Kidney (tissue), 14 donors: ENCODE data around the gene METTL25B. TPM values are rescaled to one million over a fixed set of nuclear protein-coding genes. Genes with fewer than 3 reads are reported as not detected.

ENCODE experiments used
- DNase-seq, 5 donors: peaks; one replicate each; pipeline ENCODE4 v3.0.0-alpha.2; 2013 to 2020
- FAIRE-seq: peaks from 2 replicates; lab custom pipeline; 2012; peaks lifted over from hg19 to GRCh38; lab: Jason Lieb, UNC
- H3K27ac ChIP-seq, 2 donors: one replicate each; pipeline ENCODE4 v1.7.0; 2013; ENCODE audit warnings: low read depth in 2 of 2, low read length in 2 of 2, inconsistent platforms in 1 of 2
- H3K27me3 ChIP-seq: one replicate; pipeline ENCODE4 v1.7.1; 2013; ENCODE audit warnings: low read length, inconsistent platforms; ENCODE audit not compliant: control insufficient read depth, insufficient read depth
- H3K36me3 ChIP-seq, 3 donors: one replicate each; pipeline versions ENCODE4 v1.7.0 to v1.7.1; 2013; ENCODE audit warnings: low read length in 3 of 3, control low read depth in 1 of 3, inconsistent platforms in 1 of 3; ENCODE audit not compliant: insufficient read depth in 3 of 3, control insufficient read depth in 2 of 3
- H3K4me1 ChIP-seq, 3 donors: one replicate each; pipeline versions ENCODE4 v1.7.0 to v1.7.1; 2013; ENCODE audit warnings: low read length in 3 of 3, inconsistent platforms in 1 of 3, low read depth in 1 of 3; ENCODE audit not compliant: control insufficient read depth in 2 of 3, insufficient read depth in 2 of 3
- H3K4me3 ChIP-seq, 3 donors: one replicate each; pipeline versions ENCODE4 v1.7.0 to v1.8.1; 2013; ENCODE audit warnings: low read length in 3 of 3, control low read depth in 1 of 3, inconsistent platforms in 1 of 3
- H3K9ac ChIP-seq, 3 donors: one replicate each; pipeline versions ENCODE4 v1.7.0 to v1.7.1; 2013; ENCODE audit warnings: low read length in 3 of 3, control low read depth in 1 of 3, inconsistent platforms in 1 of 3
- H3K9me3 ChIP-seq, 3 donors: one replicate each; pipeline versions ENCODE4 v1.7.0 to v1.7.1; 2013; ENCODE audit warnings: low read length in 3 of 3, control low read depth in 1 of 3, inconsistent platforms in 1 of 3; ENCODE audit not compliant: control insufficient read depth in 2 of 3, insufficient read depth in 1 of 3
- CTCF ChIP-seq: IDR thresholded peaks from 3 replicates; pipeline ENCODE4 v1.5.1; 2012; ENCODE audit warnings: mild to moderate bottlenecking, moderate library complexity, borderline replicate concordance; ENCODE audit not compliant: insufficient read depth; ENCODE audit errors: extremely low read depth
- intact Hi-C: fragments of 100-400 bp; cut with DNase I; formaldehyde crosslinking; loops from one replicate; pipeline ENCODE4 v1.11.1; 2022
- polyA plus RNA-seq: library from polyadenylated mRNA; stranded (reverse); fragments of 350-450 nt; fragmentation: Illumina TruSeq; extraction: RNeasy Lipid Tissue Mini Kit (QIAGEN cat#74804); gene quantifications from one replicate; pipeline ENCODE4 v1.2.3, GENCODE V29; 2014; ENCODE audit warnings: low read depth, low replicate concordance; ENCODE audit not compliant: insufficient read depth
- total RNA-seq: library from RNA; stranded (reverse); fragmentation: NEBNext Ultra II Directional; extraction: Animal tissue kit (Norgen Biotek cat#: 25700); gene quantifications from one replicate; pipeline ENCODE4 v1.2.1, GENCODE V29; 2021
- donor health status: control.
- donor health status: control.
- donor health status: control.
- donor health status: control.
- donor health status: control.
- donor health status: DM: yes; HTN: yes; CAD: no.
- donor health status: Normal renal cell carcinoma (clear cell type).

METTL25B gene
- total and polyA plus RNA-seq, 2 donors from 2014 or later = 29.4 to 35.2 TPM

GRCh38 chr1:156682166-156682890 lies 45.9 kb upstream of the METTL25B start:
- Histone ChIP-seq H3K4me1 (peaks cover 3 to 7% (median 5%) of the 10 kb centered on the region in 3 donors), H3K27me3 (peaks cover 10% of the 10 kb centered on the region), H3K9ac (no peak overlapping the region), H3K27ac (no peak overlapping the region), H3K36me3 (no peaks in the 10 kb centered on the region), H3K4me3 (no peak overlapping the region), H3K9me3 (no peaks in the 10 kb centered on the region)
- no peak for TF ChIP-seq CTCF
- DNase-seq (no peak), FAIRE-seq (no peak)
- intact Hi-C loops = no loop called here

GRCh38 chr1:156684227-156684782 lies 44.0 kb upstream of the METTL25B start:
- H3K4me3 ChIP-seq = no peak overlapping the region
- FAIRE-seq (no peak), DNase-seq (no peak)
- no peaks in the 10 kb centered on the region for H3K4me1 ChIP-seq
- no peaks in the 10 kb centered on the region for H3K27me3 ChIP-seq
- TF ChIP-seq CTCF = no peak
- no peaks in the 10 kb centered on the region for H3K9me3 ChIP-seq
- intact Hi-C loops = no loop called here
- H3K36me3 ChIP-seq = no peaks in the 10 kb centered on the region
- H3K9ac ChIP-seq = no peak overlapping the region
- H3K27ac ChIP-seq = no peak overlapping the region

- peak; percentile 89 for TF ChIP-seq CTCF
- intact Hi-C loops = no loop called here
- no peaks in the 10 kb centered on the region for H3K27me3 ChIP-seq
- H3K27ac ChIP-seq = no peak overlapping the region
- FAIRE-seq (no peak), DNase-seq (peak; percentile 90 to 96 (median 95))
- H3K4me3 ChIP-seq = peak overlapping the region in 1 of 3 donors; percentile 4
- H3K9ac ChIP-seq = no peak overlapping the region
- peaks cover 0 to 12% (median 6%) of the 10 kb centered on the region in 3 donors for H3K4me1 ChIP-seq
- H3K9me3 ChIP-seq = no peaks in the 10 kb centered on the region
- no peaks in the 10 kb centered on the region for H3K36me3 ChIP-seq
Measured at GRCh38 chr1:156689035-156689952, 39.0 kb upstream of the METTL25B start.
